A549 (cell line): Measurements from ENCODE around the gene LRRC2. TPM values are rescaled to one million over a fixed set of nuclear protein-coding genes. Genes with fewer than 3 reads are reported as not detected.
"Not testable (repeated sequence)": the region's sequence is repeated elsewhere in the genome, so short reads cannot be mapped to it uniquely, and the experiment has no call there.

Source experiments
- ATAC-seq, 2 experiments: fragments of 200-7000 bp in 1 of 2; fragments of >200 bp in 1 of 2; cut with Nextera tagmentation in 1 of 2; cut with Tn5 transposase in 1 of 2; 3 replicates each; pipeline versions ENCODE4 v1.8.0 to v1.9.1; 2018 to 2020; ENCODE audit warnings: mild to moderate bottlenecking in 1 of 2, moderate library complexity in 1 of 2
- CTCF ChIA-PET: fragments of 300-600 bp; sonication (Branson Sonifier 250); formaldehyde crosslinking; extraction: SDS; loops from one replicate; lab custom pipeline; 2021; ENCODE audit warnings: antibody characterized with exemption, inconsistent platforms; lab: Yijun Ruan, JAX
- POLR2A ChIA-PET: fragments of 350-600 bp; formaldehyde crosslinking; extraction: SDS; loops from one replicate; lab custom pipeline; 2021; ENCODE audit warnings: antibody characterized with exemption, inconsistent platforms; lab: Yijun Ruan, JAX
- DNase-seq, 2 experiments: peaks; one replicate each; pipeline versions ENCODE4 v3.0.0 to v3.0.0-alpha.2; 2011 to 2016; ENCODE audit warnings: low read depth in 1 of 2, low spot score in 1 of 2
- FAIRE-seq: peaks from 2 replicates; lab custom pipeline; 2011; peaks lifted over from hg19 to GRCh38; lab: Jason Lieb, UNC
- H3K27ac ChIP-seq, 2 experiments: fragments of >200 bp; sonication (Bioruptor Twin); formaldehyde crosslinking; 3 replicates each; pipeline ENCODE4 v1.5.1; 2016 to 2017
- H3K4me1 ChIP-seq: fragments of >200 bp; sonication (Bioruptor Twin); formaldehyde crosslinking; 3 replicates; pipeline ENCODE4 v1.6.1; 2016
- H3K4me2 ChIP-seq: fragments of >200 bp; sonication (Bioruptor Twin); formaldehyde crosslinking; 3 replicates; pipeline ENCODE4 v1.6.1; 2016
- H3K4me3 ChIP-seq: fragments of >200 bp; sonication (Bioruptor Twin); formaldehyde crosslinking; 3 replicates; pipeline ENCODE4 v1.5.1; 2016
- H3K9me3 ChIP-seq: fragments of >200 bp; sonication (Bioruptor Twin); formaldehyde crosslinking; 3 replicates; pipeline ENCODE4 v1.6.1; 2016
- CBX2 ChIP-seq: fragments of 200-600 bp; sonication (generic); IDR thresholded peaks from 2 replicates; pipeline ENCODE4 v1.6.1; 2016; ENCODE audit warnings: low read depth, mild to moderate bottlenecking, borderline replicate concordance
- CBX8 ChIP-seq: fragments of 200-600 bp; sonication (generic); IDR thresholded peaks from 2 replicates; pipeline ENCODE4 v1.6.1; 2016
- CEBPB ChIP-seq, 2 experiments: fragments of >200 bp in 1 of 2; sonication (Bioruptor Twin) in 1 of 2; formaldehyde crosslinking in 1 of 2; IDR thresholded peaks; 2 replicates each; pipeline ENCODE4 v1.6.1; 2012 to 2016
- CHD4 ChIP-seq: fragments of 200-600 bp; sonication (generic); IDR thresholded peaks from 2 replicates; pipeline ENCODE4 v1.6.1; 2016; ENCODE audit warnings: antibody characterized with exemption, mild to moderate bottlenecking, borderline replicate concordance
- ELK1 ChIP-seq: fragments of 150-350 bp; IDR thresholded peaks from 2 replicates; pipeline ENCODE4 v1.6.1; 2014; ENCODE audit warnings: low read depth, mild to moderate bottlenecking, low read length
- EP300 ChIP-seq, 2 experiments: fragments of >200 bp; sonication (Bioruptor Twin); formaldehyde crosslinking; IDR thresholded peaks; 2 replicates in 1 of 2; 3 replicates in 1 of 2; pipeline ENCODE4 v1.6.1; 2016 to 2017
- FOSL2 ChIP-seq, 2 experiments: fragments of 450-650 bp in 1 of 2; fragments of >200 bp in 1 of 2; sonication (Bioruptor Twin) in 1 of 2; formaldehyde crosslinking; IDR thresholded peaks; 2 replicates each; pipeline versions ENCODE4 v1.5.0 to v1.6.1; 2016 to 2020; ENCODE audit warnings: mild to moderate bottlenecking in 1 of 2, moderate library complexity in 1 of 2
- GATA3 ChIP-seq: IDR thresholded peaks from 2 replicates; pipeline ENCODE4 v1.6.1; 2012; ENCODE audit warnings: borderline replicate concordance
- HOXB13 ChIP-seq: fragments of 250-450 bp; sonication (Bioruptor Pico); IDR thresholded peaks from 2 replicates; pipeline ENCODE4 v1.5.0; 2020; ENCODE audit warnings: low read depth, mild to moderate bottlenecking, moderate library complexity
- HOXB5 ChIP-seq: fragments of 250-450 bp; sonication (Bioruptor Pico); IDR thresholded peaks from 2 replicates; pipeline ENCODE4 v1.5.0; 2020; ENCODE audit warnings: mild to moderate bottlenecking, moderate library complexity
- JUNB ChIP-seq: fragments of >200 bp; sonication (Bioruptor Twin); formaldehyde crosslinking; IDR thresholded peaks from 2 replicates; pipeline ENCODE4 v1.6.1; 2016
- KDM5A ChIP-seq: fragments of 200-600 bp; sonication (generic); IDR thresholded peaks from 2 replicates; pipeline ENCODE4 v1.6.1; 2016; ENCODE audit warnings: antibody characterized with exemption, mild to moderate bottlenecking
- POLR2AphosphoS2 ChIP-seq: conservative IDR thresholded peaks from 2 replicates; pipeline ENCODE4 v1.6.1; 2012; ENCODE audit warnings: low read length, improper control_type of control experiment, inconsistent platforms
- RCOR1 ChIP-seq: fragments of 150-350 bp; IDR thresholded peaks from 2 replicates; pipeline ENCODE4 v1.6.1; 2014; ENCODE audit warnings: antibody characterized with exemption, low read length, low read depth
- RFX5 ChIP-seq: fragments of 450-650 bp; IDR thresholded peaks from 2 replicates; pipeline ENCODE4 v1.7.1; 2014; ENCODE audit warnings: antibody characterized with exemption, mild to moderate bottlenecking, moderate library complexity
- TFCP2L1 ChIP-seq: fragments of 250-450 bp; sonication (Bioruptor Pico); IDR thresholded peaks from 2 replicates; pipeline ENCODE4 v1.5.0; 2021; ENCODE audit warnings: mild to moderate bottlenecking
- ZFP36 ChIP-seq: fragments of 450-650 bp; IDR thresholded peaks from 2 replicates; pipeline ENCODE4 v1.6.1; 2014; ENCODE audit warnings: borderline replicate concordance; ENCODE audit not compliant: partially characterized antibody
- ZSCAN20 ChIP-seq: fragments of 250-450 bp; sonication (Bioruptor Pico); IDR thresholded peaks from 2 replicates; pipeline ENCODE4 v1.8.0; 2022; ENCODE audit warnings: mild to moderate bottlenecking, moderate library complexity
- WGBS: methylation state at CpG from one replicate; pipeline ENCODE4 v1.1.6; 2017; ENCODE audit errors: missing lambda C conversion rate; 5-methylcytosine and 5-hydroxymethylcytosine counted together
- polyA plus RNA-seq, 4 experiments: library from polyadenylated mRNA; depleted of rRNA in 3 of 4; stranded (reverse); fragments of >200 nt; fragmentation: RNase III in 1 of 4; extraction: RNeasy Plus Mini Kit Qiagen cat#74134 plus additional on column Dnase treatment in 1 of 4; gene quantifications; 2 replicates in 3 of 4; 3 replicates in 1 of 4; pipeline ENCODE4 v1.2.3, GENCODE V29; 2011 to 2017
- TF ChIP-seq, protein P1 (sequence below): fragments of >200 bp; sonication (Bioruptor Twin); formaldehyde crosslinking; IDR thresholded peaks from 3 replicates; pipeline ENCODE4 v1.5.1; 2016
- TF ChIP-seq, protein P2 (sequence below): IDR thresholded peaks from 2 replicates; pipeline ENCODE4 v1.6.1; 2012

The LRRC2 gene
- polyA plus RNA-seq, 2 of the 4 experiments (the other 2 are of a cell fraction) = not detected

GRCh38 chr3:46496746-46497555 is 69.2 kb downstream of the LRRC2 start:
- ChIA-PET CTCF (interaction anchor here (0.6 to 3.8 kb wide), 5 partner anchors 8 to 1591 kb away, joined by 3 to 28 read pairs (median 6); no protein-coding TSS in a partner anchor), POLR2A (no interaction called here)
- WGBS = 39% methylated on average over 7 of the region's 9 CpGs
- H3K9me3 ChIP-seq = no peaks in the 10 kb centered on the region
- no peak for FAIRE-seq
- no peak overlapping the region for H3K27ac ChIP-seq
- ATAC-seq = 0 out of 6 replicates have a peak, but pooled peaks of 1 of the 2 experiments have one; percentile 46
- no peak overlapping the region for H3K4me2 ChIP-seq
- DNase-seq = peak in 1 of 2 experiments; percentile 6
- no peak overlapping the region for H3K4me3 ChIP-seq
- H3K4me1 ChIP-seq = no peaks in the 10 kb centered on the region
- TF ChIP-seq EP300 (IDR thresholded peaks at IDR 0.05) = no peak
- TF ChIP-seq, protein P1, sequence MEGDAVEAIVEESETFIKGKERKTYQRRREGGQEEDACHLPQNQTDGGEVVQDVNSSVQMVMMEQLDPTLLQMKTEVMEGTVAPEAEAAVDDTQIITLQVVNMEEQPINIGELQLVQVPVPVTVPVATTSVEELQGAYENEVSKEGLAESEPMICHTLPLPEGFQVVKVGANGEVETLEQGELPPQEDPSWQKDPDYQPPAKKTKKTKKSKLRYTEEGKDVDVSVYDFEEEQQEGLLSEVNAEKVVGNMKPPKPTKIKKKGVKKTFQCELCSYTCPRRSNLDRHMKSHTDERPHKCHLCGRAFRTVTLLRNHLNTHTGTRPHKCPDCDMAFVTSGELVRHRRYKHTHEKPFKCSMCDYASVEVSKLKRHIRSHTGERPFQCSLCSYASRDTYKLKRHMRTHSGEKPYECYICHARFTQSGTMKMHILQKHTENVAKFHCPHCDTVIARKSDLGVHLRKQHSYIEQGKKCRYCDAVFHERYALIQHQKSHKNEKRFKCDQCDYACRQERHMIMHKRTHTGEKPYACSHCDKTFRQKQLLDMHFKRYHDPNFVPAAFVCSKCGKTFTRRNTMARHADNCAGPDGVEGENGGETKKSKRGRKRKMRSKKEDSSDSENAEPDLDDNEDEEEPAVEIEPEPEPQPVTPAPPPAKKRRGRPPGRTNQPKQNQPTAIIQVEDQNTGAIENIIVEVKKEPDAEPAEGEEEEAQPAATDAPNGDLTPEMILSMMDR = peak; percentile 16; the same call in 2 of the 3 replicates

DNA sequence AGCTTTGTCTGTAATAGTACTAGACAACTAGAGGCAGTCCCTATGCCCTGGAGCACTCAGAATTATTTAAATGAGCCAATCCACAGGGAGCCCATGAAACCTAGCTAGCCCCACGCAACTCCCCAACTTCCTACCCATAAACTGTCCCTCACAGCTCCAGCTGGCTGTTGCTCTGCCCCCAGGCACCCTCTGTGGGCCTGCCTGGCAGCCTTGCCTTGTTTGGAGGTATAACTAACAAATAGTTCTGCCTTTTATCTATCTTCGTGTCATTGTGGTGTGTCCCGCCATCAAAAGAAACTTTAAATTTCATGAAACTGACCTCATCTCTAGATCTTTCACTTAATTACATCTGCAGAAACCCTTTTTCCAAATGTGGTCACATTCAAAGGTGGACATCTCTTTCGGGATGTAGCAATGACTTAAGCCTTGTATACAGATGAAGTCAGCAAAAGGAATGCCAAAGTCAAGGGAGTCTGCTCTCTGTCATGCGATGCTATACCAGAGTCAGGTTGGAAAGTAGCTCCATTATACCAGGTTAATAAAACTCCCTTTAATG is 70.1 kb downstream of the LRRC2 start:
- FAIRE-seq = no peak
- no peak overlapping the region for H3K4me2 ChIP-seq
- no peaks in the 10 kb centered on the region for H3K9me3 ChIP-seq
- ChIA-PET CTCF (interaction anchor here (0.6 to 2.3 kb wide), 4 partner anchors 14 to 1592 kb away, joined by 3 to 11 read pairs (median 4); no protein-coding TSS in a partner anchor), POLR2A (no interaction called here)
- no peak for DNase-seq
- H3K4me3 ChIP-seq = no peak overlapping the region
- no peak for ATAC-seq
- 58% methylated on average over 5 of the region's 5 CpGs for WGBS
- no peak overlapping the region for H3K27ac ChIP-seq
- TF ChIP-seq ZSCAN20 (no peak), HOXB13 (CRISPR knock-in tag) (no peak), FOSL2 (IDR thresholded peaks at IDR 0.05) (no peak), FOSL2 (CRISPR knock-in tag; IDR thresholded peaks at IDR 0.05) (no peak), POLR2AphosphoS2 (no peak), ZFP36 (no peak), GATA3 (no peak), RFX5 (no peak)
- TF ChIP-seq, protein P2, sequence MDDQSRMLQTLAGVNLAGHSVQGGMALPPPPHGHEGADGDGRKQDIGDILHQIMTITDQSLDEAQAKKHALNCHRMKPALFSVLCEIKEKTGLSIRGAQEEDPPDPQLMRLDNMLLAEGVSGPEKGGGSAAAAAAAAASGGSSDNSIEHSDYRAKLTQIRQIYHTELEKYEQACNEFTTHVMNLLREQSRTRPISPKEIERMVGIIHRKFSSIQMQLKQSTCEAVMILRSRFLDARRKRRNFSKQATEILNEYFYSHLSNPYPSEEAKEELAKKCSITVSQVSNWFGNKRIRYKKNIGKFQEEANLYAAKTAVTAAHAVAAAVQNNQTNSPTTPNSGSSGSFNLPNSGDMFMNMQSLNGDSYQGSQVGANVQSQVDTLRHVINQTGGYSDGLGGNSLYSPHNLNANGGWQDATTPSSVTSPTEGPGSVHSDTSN = no peak
- TF ChIP-seq, all 56 proteins: peak for 0
- H3K4me1 ChIP-seq = no peaks in the 10 kb centered on the region

DNA sequence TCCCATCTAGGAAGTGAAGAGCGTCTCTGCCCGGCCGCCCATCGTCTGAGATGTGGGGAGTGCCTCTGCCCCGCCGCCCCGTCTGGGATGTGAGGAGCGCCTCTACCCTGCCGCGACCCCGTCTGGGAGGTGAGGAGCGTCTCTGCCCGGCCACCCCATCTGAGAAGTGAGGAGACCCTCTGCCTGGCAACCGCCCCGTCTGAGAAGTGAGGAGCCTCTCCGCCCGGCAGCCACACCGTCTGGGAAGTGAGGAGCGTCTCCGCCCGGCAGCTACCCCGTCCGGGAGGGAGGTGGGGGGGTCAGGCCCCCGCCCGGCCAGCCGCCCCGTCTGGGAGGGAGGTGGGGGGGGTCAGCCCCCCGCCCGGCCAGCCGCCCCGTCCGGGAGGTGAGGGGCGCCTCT is 71.6 kb downstream of the LRRC2 start:
- H3K9me3 ChIP-seq, H3K4me2 ChIP-seq, POLR2A ChIA-PET, ATAC-seq, DNase-seq, H3K27ac ChIP-seq, H3K4me1 ChIP-seq, FAIRE-seq, CTCF ChIA-PET, H3K4me3 ChIP-seq: not testable (repeated sequence)
- WGBS = 96% methylated on average over 9 of the region's 33 CpGs

GRCh38 chr3:46492890-46493547 is 73.1 kb downstream of the LRRC2 start:
- no peaks in the 10 kb centered on the region for H3K9me3 ChIP-seq
- FAIRE-seq = no peak
- H3K4me3 ChIP-seq = no peak overlapping the region
- ATAC-seq = no peak
- no peak for DNase-seq
- no peak overlapping the region for H3K4me2 ChIP-seq
- TF ChIP-seq KDM5A = no peak
- TF ChIP-seq RCOR1 = no peak
- TF ChIP-seq CHD4 = no peak
- no peak for TF ChIP-seq JUNB
- no peak for TF ChIP-seq CBX2
- no peak for TF ChIP-seq CBX8
- no peak for TF ChIP-seq TFCP2L1 (CRISPR knock-in tag)
- TF ChIP-seq, protein P2 = no peak
- TF ChIP-seq ELK1 = no peak
- TF ChIP-seq CEBPB (IDR thresholded peaks at IDR 0.05) = no peak
- no peak for TF ChIP-seq HOXB5 (CRISPR knock-in tag)
- TF ChIP-seq, all 56 proteins: peak for 0
- POLR2A ChIA-PET = no interaction called here
- WGBS = 58% methylated on average over 6 of the region's 6 CpGs
- Histone ChIP-seq H3K27ac (no peak overlapping the region), H3K4me1 (no peaks in the 10 kb centered on the region)
- CTCF ChIA-PET = interaction anchor here (1.2 to 1.7 kb wide), 3 partner anchors 66 to 137 kb away, joined by 3 to 10 read pairs (median 5); no protein-coding TSS in a partner anchor
